ENCODE data around the gene PHACTR3. TPM values are rescaled to one million over a fixed set of nuclear protein-coding genes. Genes with fewer than 3 reads are reported as not detected.

The PHACTR3 gene
- total RNA-seq, 1 donor from 2014 or later: 0.14 TPM

GRCh38 chr20:59688356-59688755 is 84.0 kb downstream of the PHACTR3 start:
- no peak overlapping the region for H3K4me2 ChIP-seq (ENCODE audit: low read length)
- H3K27ac ChIP-seq (ENCODE audit: low read depth, low read length): no peak overlapping the region
- H3K4me1 ChIP-seq (ENCODE audit: insufficient read depth, low read length): no peaks in the 10 kb centered on the region
- H3K9me3 ChIP-seq (ENCODE audit: insufficient read depth, low read depth, low read length): peaks cover 15% of the 10 kb centered on the region
- H3K36me3 Mint-ChIP-seq (ENCODE audit: low read depth, unreplicated experiment): no peaks in the 10 kb centered on the region
- H3K27me3 Mint-ChIP-seq (ENCODE audit: low read depth, unreplicated experiment): peaks cover 48% of the 10 kb centered on the region
- no peak overlapping the region for H3K4me3 Mint-ChIP-seq (ENCODE audit: unreplicated experiment)
- H4K20me1 ChIP-seq (ENCODE audit: insufficient read depth, low read length): no peaks in the 10 kb centered on the region
- FAIRE-seq (no peak), DNase-seq (ENCODE audit: low read depth) (no peak)
- H3K36me3 ChIP-seq (ENCODE audit: insufficient read depth, low read length): no peaks in the 10 kb centered on the region
- H3K79me2 ChIP-seq (ENCODE audit: insufficient read depth, low read length): no peaks in the 10 kb centered on the region
- H3K9me3 Mint-ChIP-seq (ENCODE audit: unreplicated experiment): no peaks in the 10 kb centered on the region
- no peak overlapping the region for H2AFZ ChIP-seq (ENCODE audit: low read depth, low read length)
- H3K4me3 ChIP-seq (ENCODE audit: insufficient read depth, low read depth, low read length): no peak overlapping the region
- no peaks in the 10 kb centered on the region for H3K27me3 ChIP-seq (ENCODE audit: insufficient read depth, low read length)
- no peak overlapping the region for H3K27ac Mint-ChIP-seq (ENCODE audit: unreplicated experiment)
- TF ChIP-seq CTCF (IDR thresholded peaks at IDR 0.05; ENCODE audit: insufficient read depth, low read depth, low read length): no peak
- no peak for TF ChIP-seq EZH2 (IDR thresholded peaks at IDR 0.05; ENCODE audit: insufficient read depth, low read length)
- no peak overlapping the region for H3K9ac ChIP-seq (ENCODE audit: low read length)
- H3K4me1 Mint-ChIP-seq (ENCODE audit: low read depth, unreplicated experiment): no peaks in the 10 kb centered on the region

DNA sequence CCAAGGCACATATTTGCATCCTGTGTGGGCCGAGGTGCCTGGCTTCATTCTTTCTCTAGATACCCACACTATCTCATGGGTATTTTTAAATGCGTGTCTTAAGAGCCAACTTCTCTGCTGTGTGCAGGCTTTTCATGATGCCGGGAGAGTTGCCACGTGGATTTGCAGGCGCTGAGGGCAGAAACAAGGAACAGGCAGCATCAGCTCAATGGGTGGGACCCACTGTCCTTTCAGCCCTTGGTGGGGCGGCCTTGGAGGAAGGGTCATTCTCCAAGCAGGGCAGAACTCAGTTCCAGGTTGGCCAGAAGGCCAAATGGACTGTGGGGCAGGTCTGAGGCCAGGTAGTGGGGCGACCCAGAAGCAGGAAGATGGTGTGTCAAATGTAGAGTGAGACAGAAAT is 84.7 kb downstream of the PHACTR3 start:
- Mint-ChIP-seq H3K27ac (ENCODE audit: unreplicated experiment) (no peak overlapping the region), H3K36me3 (ENCODE audit: low read depth, unreplicated experiment) (no peaks in the 10 kb centered on the region), H3K4me3 (ENCODE audit: unreplicated experiment) (no peak overlapping the region), H3K9me3 (ENCODE audit: unreplicated experiment) (no peaks in the 10 kb centered on the region), H3K27me3 (ENCODE audit: low read depth, unreplicated experiment) (peaks cover 46% of the 10 kb centered on the region), H3K4me1 (ENCODE audit: low read depth, unreplicated experiment) (no peaks in the 10 kb centered on the region)
- TF ChIP-seq EZH2 (IDR thresholded peaks at IDR 0.05; ENCODE audit: insufficient read depth, low read length) (no peak), CTCF (IDR thresholded peaks at IDR 0.05; ENCODE audit: insufficient read depth, low read depth, low read length) (no peak)
- no peak overlapping the region for H3K4me3 ChIP-seq (ENCODE audit: insufficient read depth, low read depth, low read length)
- no peaks in the 10 kb centered on the region for H3K4me1 ChIP-seq (ENCODE audit: insufficient read depth, low read length)
- H3K36me3 ChIP-seq (ENCODE audit: insufficient read depth, low read length): no peaks in the 10 kb centered on the region
- no peak overlapping the region for H3K27ac ChIP-seq (ENCODE audit: low read depth, low read length)
- H3K27me3 ChIP-seq (ENCODE audit: insufficient read depth, low read length): no peaks in the 10 kb centered on the region
- no peak for FAIRE-seq
- H4K20me1 ChIP-seq (ENCODE audit: insufficient read depth, low read length): no peaks in the 10 kb centered on the region
- no peaks in the 10 kb centered on the region for H3K79me2 ChIP-seq (ENCODE audit: insufficient read depth, low read length)
- H3K9me3 ChIP-seq (ENCODE audit: insufficient read depth, low read depth, low read length): peaks cover 13% of the 10 kb centered on the region
- H2AFZ ChIP-seq (ENCODE audit: low read depth, low read length): no peak overlapping the region
- H3K4me2 ChIP-seq (ENCODE audit: low read length): no peak overlapping the region
- no peak overlapping the region for H3K9ac ChIP-seq (ENCODE audit: low read length)
- no peak for DNase-seq (ENCODE audit: low read depth)

DNA sequence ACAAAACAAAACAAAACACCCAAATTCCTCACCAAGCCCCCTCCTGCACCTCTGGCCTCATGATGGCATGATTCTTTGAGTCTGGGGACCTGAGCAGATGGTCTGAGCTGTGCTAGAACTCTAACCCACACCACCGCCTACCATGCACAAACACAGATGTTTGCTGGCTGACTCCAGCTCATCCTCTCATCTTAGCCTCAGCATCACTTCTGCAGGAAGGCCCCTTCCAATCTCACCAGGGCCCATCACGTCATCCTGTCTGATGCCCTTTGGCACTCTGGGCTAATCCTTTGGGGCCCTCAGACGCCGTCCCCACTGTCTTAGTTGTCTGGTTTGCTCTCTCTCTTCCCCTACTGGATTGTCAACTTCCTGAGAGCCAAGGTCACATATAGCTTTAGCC is 85.8 kb downstream of the PHACTR3 start:
- Histone ChIP-seq H3K4me1 (ENCODE audit: insufficient read depth, low read length) (no peaks in the 10 kb centered on the region), H3K9me3 (ENCODE audit: insufficient read depth, low read depth, low read length) (peaks cover 13% of the 10 kb centered on the region), H3K27ac (ENCODE audit: low read depth, low read length) (no peak overlapping the region), H3K4me2 (ENCODE audit: low read length) (no peak overlapping the region), H2AFZ (ENCODE audit: low read depth, low read length) (no peak overlapping the region), H3K79me2 (ENCODE audit: insufficient read depth, low read length) (no peaks in the 10 kb centered on the region), H3K4me3 (ENCODE audit: insufficient read depth, low read depth, low read length) (no peak overlapping the region), H3K9ac (ENCODE audit: low read length) (no peak overlapping the region), H3K36me3 (ENCODE audit: insufficient read depth, low read length) (no peaks in the 10 kb centered on the region), H4K20me1 (ENCODE audit: insufficient read depth, low read length) (no peaks in the 10 kb centered on the region), H3K27me3 (ENCODE audit: insufficient read depth, low read length) (no peaks in the 10 kb centered on the region)
- H3K4me3 Mint-ChIP-seq (ENCODE audit: unreplicated experiment): no peak overlapping the region
- FAIRE-seq (no peak), DNase-seq (ENCODE audit: low read depth) (no peak)
- TF ChIP-seq EZH2 (IDR thresholded peaks at IDR 0.05; ENCODE audit: insufficient read depth, low read length): no peak
- no peak for TF ChIP-seq CTCF (IDR thresholded peaks at IDR 0.05; ENCODE audit: insufficient read depth, low read depth, low read length)
- H3K36me3 Mint-ChIP-seq (ENCODE audit: low read depth, unreplicated experiment): no peaks in the 10 kb centered on the region
- no peak overlapping the region for H3K27ac Mint-ChIP-seq (ENCODE audit: unreplicated experiment)
- peaks cover 3% of the 10 kb centered on the region for H3K9me3 Mint-ChIP-seq (ENCODE audit: unreplicated experiment)
- peaks cover 43% of the 10 kb centered on the region for H3K27me3 Mint-ChIP-seq (ENCODE audit: low read depth, unreplicated experiment)
- H3K4me1 Mint-ChIP-seq (ENCODE audit: low read depth, unreplicated experiment): no peaks in the 10 kb centered on the region

All from astrocyte (in vitro differentiated cells and primary cell).